Right lobe of liver (tissue), 4 donors: ENCODE measurements around the gene CCDC15.

ENCODE experiments used
- CTCF ChIP-seq, 4 donors: fragments of 200-600 bp in 3 of 4; fragments of 450-650 bp in 1 of 4; IDR thresholded peaks; one replicate each; pipeline versions ENCODE4 v1.5.1 to v1.8.0; 2016 to 2022; ENCODE audit warnings: antibody characterized with exemption in 4 of 4, mild to moderate bottlenecking in 2 of 4
- POLR2A ChIP-seq: fragments of 450-650 bp; IDR thresholded peaks from one replicate; pipeline ENCODE4 v1.6.1; 2017; ENCODE audit warnings: antibody characterized with exemption, mild to moderate bottlenecking
- donor health status: DM: no; HTN: no; CAD: no.
- donor health status: DM: no; HTN: no; CAD: no.
- donor health status: DM: no; HTN: yes; CAD: no.

GRCh38 chr11:125076378-125076945 is 122.5 kb downstream of the CCDC15 start:
- TF ChIP-seq CTCF (IDR thresholded peaks at IDR 0.05) (no peak), POLR2A (no peak)
